ENCODE measurements around the gene RHBDD1.

Gene RHBDD1, protein sequence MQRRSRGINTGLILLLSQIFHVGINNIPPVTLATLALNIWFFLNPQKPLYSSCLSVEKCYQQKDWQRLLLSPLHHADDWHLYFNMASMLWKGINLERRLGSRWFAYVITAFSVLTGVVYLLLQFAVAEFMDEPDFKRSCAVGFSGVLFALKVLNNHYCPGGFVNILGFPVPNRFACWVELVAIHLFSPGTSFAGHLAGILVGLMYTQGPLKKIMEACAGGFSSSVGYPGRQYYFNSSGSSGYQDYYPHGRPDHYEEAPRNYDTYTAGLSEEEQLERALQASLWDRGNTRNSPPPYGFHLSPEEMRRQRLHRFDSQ

DNA sequence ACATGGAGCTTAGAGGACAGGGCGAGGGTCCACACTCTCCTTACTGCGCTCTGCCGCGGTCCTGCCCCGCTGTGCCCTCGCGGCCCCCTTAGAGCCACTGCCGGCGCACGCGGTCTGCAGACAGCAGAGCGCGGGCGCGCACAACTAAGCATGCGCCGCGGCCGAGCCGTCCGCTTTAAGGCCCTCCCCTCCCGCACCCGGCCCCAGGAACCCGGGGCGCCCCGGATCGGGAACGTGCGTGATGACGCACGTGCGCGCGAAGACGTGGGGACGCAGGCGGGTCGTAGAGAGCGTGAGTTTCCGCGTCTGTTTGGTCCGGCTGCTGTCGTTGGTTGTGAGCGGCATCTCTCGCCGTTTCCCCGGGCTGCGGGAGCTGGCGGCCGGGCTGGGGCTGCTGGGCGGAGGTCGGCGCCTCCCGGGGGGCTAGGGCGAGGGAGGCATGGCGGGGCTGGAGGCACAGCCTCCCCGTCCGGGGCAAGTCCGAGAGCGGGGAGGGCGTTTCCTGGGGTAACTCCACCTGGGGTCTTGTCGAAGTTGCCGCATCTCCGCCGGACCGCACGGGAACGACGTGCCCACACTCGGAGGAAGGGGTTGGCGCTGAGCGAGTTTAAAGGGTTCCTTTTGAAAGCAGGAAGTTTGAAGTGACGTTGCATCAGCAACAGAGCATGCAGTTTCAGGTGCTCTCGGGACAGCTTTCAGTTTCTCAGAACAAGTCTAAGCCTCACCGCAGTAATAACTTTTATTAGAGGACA, at the start of gene RHBDD1:
Gene RHBDD1, plus strand, starts transcription at position 259 of the 752 bp plus-strand sequence. CDS start 28,640 bp downstream, outside the sequence.
- TF ChIP-seq CTCF (IDR thresholded peaks at IDR 0.05; ENCODE audit: low read depth, low read length, missing control alignments): no peak
- peak; percentile 84 for DNase-seq (ENCODE audit: low read depth)
- H3K4me3 ChIP-seq (ENCODE audit: low read depth, low read length): peak within 1 kb of the TSS; percentile 69
- in situ Hi-C loops (cut with HindIII; ENCODE audit: low sequenced_read_pairs): no loop called here

GRCh38 chr2:226788064-226788463, 47.8 kb upstream of the RHBDD1 start:
- in situ Hi-C loops (cut with HindIII; ENCODE audit: low sequenced_read_pairs): loop anchor here (5.0 to 25.0 kb wide), 4 partner anchors 96 to 1126 kb away; no protein-coding TSS in a partner anchor
- no peak for TF ChIP-seq CTCF (IDR thresholded peaks at IDR 0.05; ENCODE audit: low read depth, low read length, missing control alignments)
- no peak for DNase-seq (ENCODE audit: low read depth)

DNA sequence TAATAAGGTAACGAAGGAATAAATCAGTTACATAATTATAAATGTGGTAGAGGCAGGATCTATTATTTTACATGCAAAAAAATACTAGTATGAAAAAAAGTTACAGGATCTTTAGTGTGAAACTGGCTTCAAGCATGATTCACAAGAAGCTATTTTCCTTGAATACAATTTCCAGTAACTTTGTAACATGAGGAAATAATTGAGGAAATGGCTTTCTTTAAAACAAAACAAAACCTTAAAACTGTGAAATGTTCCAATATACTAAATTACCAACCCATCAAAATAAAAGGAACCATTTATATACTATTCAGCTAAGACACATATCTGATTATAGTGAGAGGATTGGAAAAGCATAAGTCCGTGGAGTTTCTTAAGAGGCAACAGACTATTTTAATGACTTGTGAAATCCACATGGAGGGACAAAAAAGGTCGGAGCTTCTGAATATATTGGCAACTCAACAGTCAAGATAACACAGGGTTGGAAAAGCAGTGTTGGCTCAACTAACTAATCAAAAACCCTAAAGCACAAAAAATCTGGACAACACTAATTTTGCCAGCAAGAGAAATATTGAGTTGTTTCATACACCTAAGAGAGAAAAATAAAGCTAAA, 46.9 kb upstream of the RHBDD1 start:
- no peak for DNase-seq (ENCODE audit: low read depth)
- no peak overlapping the region for H3K4me3 ChIP-seq (ENCODE audit: low read depth, low read length)
- in situ Hi-C loops (cut with HindIII; ENCODE audit: low sequenced_read_pairs): loop anchor here (5.0 to 25.0 kb wide), 4 partner anchors 97 to 1127 kb away; no protein-coding TSS in a partner anchor
- no peak for TF ChIP-seq CTCF (IDR thresholded peaks at IDR 0.05; ENCODE audit: low read depth, low read length, missing control alignments)

More at GRCh38 chr2:226788064-226788463, 47.8 kb upstream of the RHBDD1 start:
- no peak overlapping the region for H3K4me3 ChIP-seq (ENCODE audit: low read depth, low read length)

DNA sequence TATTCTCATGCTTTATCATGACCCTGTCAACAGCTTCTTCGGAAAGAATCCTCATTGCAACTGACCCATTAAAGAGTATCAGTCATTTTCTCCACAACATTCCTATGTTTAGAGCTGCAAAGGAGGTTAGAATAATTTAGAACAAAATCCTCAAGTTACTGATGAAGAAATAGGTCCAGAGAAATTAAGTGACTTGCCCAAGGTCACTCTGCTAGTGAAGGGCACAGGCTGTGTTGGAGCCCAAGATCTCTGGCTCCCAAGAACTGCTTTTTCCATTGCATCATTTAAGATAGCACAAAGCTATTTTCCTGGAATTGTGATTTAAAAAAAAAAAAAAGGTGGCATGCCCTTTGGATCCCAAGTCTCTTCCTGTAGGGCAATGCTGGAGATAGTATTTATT, 45.8 kb upstream of the RHBDD1 start:
- no peak for DNase-seq (ENCODE audit: low read depth)
- TF ChIP-seq CTCF (IDR thresholded peaks at IDR 0.05; ENCODE audit: low read depth, low read length, missing control alignments): no peak
- H3K4me3 ChIP-seq (ENCODE audit: low read depth, low read length): no peak overlapping the region
- in situ Hi-C loops (cut with HindIII; ENCODE audit: low sequenced_read_pairs): loop anchor here (25.0 kb wide), 3 partner anchors 578 to 1128 kb away; no protein-coding TSS in a partner anchor

DNA sequence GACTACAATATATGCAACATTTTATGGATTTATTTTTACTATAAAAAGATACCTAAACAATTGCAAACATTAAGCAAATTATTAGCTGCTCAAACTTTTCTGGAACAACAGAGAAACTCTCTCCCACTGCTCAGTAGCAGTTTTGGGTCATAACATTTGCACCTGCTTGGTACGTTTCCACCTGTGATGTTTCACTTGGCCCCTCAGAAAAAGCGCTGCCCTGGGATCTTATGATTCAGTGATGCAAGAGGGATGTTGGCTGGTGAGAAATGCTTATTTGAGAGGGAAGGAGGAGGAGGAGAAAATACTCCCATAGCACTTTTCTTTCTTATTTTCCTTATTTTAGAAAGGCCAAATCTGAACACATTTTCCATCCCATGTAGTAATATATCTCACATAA, 45.4 kb upstream of the RHBDD1 start:
- H3K4me3 ChIP-seq (ENCODE audit: low read depth, low read length): no peak overlapping the region
- in situ Hi-C loops (cut with HindIII; ENCODE audit: low sequenced_read_pairs): loop anchor here (25.0 kb wide), 3 partner anchors 578 to 1128 kb away; no protein-coding TSS in a partner anchor
- TF ChIP-seq CTCF (IDR thresholded peaks at IDR 0.05; ENCODE audit: low read depth, low read length, missing control alignments): no peak
- no peak for DNase-seq (ENCODE audit: low read depth)

GRCh38 chr2:226791056-226791486, 44.8 kb upstream of the RHBDD1 start:
- DNase-seq (ENCODE audit: low read depth): no peak
- in situ Hi-C loops (cut with HindIII; ENCODE audit: low sequenced_read_pairs): loop anchor here (25.0 kb wide), 3 partner anchors 579 to 1129 kb away; no protein-coding TSS in a partner anchor
- no peak for TF ChIP-seq CTCF (IDR thresholded peaks at IDR 0.05; ENCODE audit: low read depth, low read length, missing control alignments)
- peak overlapping the region; percentile 88 for H3K4me3 ChIP-seq (ENCODE audit: low read depth, low read length)

All from astrocyte of the cerebellum (primary cell).